SU-DHL-6 (cell line): ENCODE results near the gene KRT80.

Experiments used
- EZH2phosphoT487 ChIP-seq: fragments of 200-600 bp; sonication (generic), shearing (Covaris generic); conservative IDR thresholded peaks from 2 replicates; pipeline ENCODE4 v1.6.1; 2018; ENCODE audit warnings: mild to moderate bottlenecking, antibody characterized with exemption, low read length, moderate library complexity, mixed read lengths
- TF ChIP-seq, protein P1 (sequence below): fragments of 200-600 bp; sonication (generic); IDR thresholded peaks from one replicate; pipeline ENCODE4 v1.5.1; 2017; ENCODE audit warnings: antibody characterized with exemption, mild to moderate bottlenecking, low read length, moderate library complexity; ENCODE audit not compliant: insufficient read depth, poor library complexity, severe bottlenecking

DNA sequence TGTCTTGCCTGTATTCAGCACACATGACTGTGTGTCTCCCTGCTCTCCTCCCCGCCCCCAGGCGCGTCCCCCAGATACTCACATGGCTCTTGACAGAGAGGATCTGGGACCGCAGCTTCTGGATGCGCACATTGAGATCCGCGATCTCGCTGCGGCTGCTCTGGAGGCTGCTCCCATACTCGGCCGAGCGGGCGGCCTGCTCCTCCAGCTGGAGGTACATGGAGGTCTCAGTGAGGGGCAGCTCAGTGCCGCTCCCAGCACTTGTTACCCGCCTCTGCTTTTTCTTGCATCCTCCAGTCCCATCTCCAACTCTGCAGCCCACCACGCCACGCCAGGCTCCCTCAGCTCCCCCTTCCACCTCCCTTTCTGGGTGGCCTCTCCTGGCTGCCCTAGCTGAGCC is 18.9 kb downstream of the KRT80 start:
- TF ChIP-seq, protein P1, sequence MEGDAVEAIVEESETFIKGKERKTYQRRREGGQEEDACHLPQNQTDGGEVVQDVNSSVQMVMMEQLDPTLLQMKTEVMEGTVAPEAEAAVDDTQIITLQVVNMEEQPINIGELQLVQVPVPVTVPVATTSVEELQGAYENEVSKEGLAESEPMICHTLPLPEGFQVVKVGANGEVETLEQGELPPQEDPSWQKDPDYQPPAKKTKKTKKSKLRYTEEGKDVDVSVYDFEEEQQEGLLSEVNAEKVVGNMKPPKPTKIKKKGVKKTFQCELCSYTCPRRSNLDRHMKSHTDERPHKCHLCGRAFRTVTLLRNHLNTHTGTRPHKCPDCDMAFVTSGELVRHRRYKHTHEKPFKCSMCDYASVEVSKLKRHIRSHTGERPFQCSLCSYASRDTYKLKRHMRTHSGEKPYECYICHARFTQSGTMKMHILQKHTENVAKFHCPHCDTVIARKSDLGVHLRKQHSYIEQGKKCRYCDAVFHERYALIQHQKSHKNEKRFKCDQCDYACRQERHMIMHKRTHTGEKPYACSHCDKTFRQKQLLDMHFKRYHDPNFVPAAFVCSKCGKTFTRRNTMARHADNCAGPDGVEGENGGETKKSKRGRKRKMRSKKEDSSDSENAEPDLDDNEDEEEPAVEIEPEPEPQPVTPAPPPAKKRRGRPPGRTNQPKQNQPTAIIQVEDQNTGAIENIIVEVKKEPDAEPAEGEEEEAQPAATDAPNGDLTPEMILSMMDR, result no peak
- TF ChIP-seq EZH2phosphoT487, result no peak
